GM23338 (cell line): ENCODE measurements around the gene L3MBTL4.

Experiments
- CTCF ChIP-seq, 2 experiments: fragments of 200-600 bp in 1 of 2; sonication (generic) in 1 of 2; conservative IDR thresholded peaks; 2 replicates each; pipeline versions ENCODE4 v1.5.1 to v1.6.1; 2016 to 2017; ENCODE audit warnings: antibody characterized with exemption in 2 of 2, low read depth in 2 of 2, mild to moderate bottlenecking in 2 of 2, moderate library complexity in 1 of 2
- ETS1 ChIP-seq: IDR thresholded peaks from 2 replicates; pipeline ENCODE4 v1.6.1; 2016; ENCODE audit warnings: antibody characterized with exemption
- EZH2 ChIP-seq: fragments of 200-600 bp; sonication (generic); IDR thresholded peaks from one replicate; pipeline ENCODE4 v1.8.0; 2017; ENCODE audit warnings: antibody characterized with exemption, mild to moderate bottlenecking, low read depth; ENCODE audit not compliant: unreplicated experiment
- POLR2AphosphoS5 ChIP-seq: IDR thresholded peaks from 2 replicates; pipeline ENCODE4 v1.6.1; 2016; ENCODE audit warnings: antibody characterized with exemption, low read depth
- REST ChIP-seq: IDR thresholded peaks from one replicate; pipeline ENCODE4 v1.6.1; 2018; ENCODE audit warnings: antibody characterized with exemption; ENCODE audit not compliant: unreplicated experiment
- STAT1 ChIP-seq: IDR thresholded peaks from one replicate; pipeline ENCODE4 v1.6.1; 2016; ENCODE audit warnings: antibody characterized with exemption; ENCODE audit not compliant: unreplicated experiment
- ZNF114 ChIP-seq: fragments of 250-450 bp; sonication (Bioruptor Pico); IDR thresholded peaks from 2 replicates; pipeline ENCODE4 v1.5.0; 2020; ENCODE audit warnings: mild to moderate bottlenecking, moderate library complexity
- ZNF331 ChIP-seq: fragments of 250-450 bp; sonication (Bioruptor Pico); IDR thresholded peaks from 2 replicates; pipeline ENCODE4 v1.5.0; 2020; ENCODE audit warnings: low read depth, mild to moderate bottlenecking, moderate library complexity

- no peak for TF ChIP-seq CTCF (conservative IDR thresholded peaks at IDR 0.05; ENCODE audit: low read depth in 2 of 2)
- TF ChIP-seq ZNF114 (CRISPR knock-in tag), result no peak
- TF ChIP-seq POLR2AphosphoS5, result no peak
- TF ChIP-seq ETS1, result no peak
- TF ChIP-seq STAT1, result no peak
- TF ChIP-seq REST, result no peak
- TF ChIP-seq EZH2, result no peak
- no peak for TF ChIP-seq ZNF331 (CRISPR knock-in tag)
Measured at GRCh38 chr18:6336239-6336638, 78.5 kb downstream of the L3MBTL4 start.
